ENCODE results near the gene CYP46A1. TPM values are rescaled to one million over a fixed set of nuclear protein-coding genes. Genes with fewer than 3 reads are reported as not detected.

The CYP46A1 gene
- total RNA-seq, 1 experiment from 2014 or later, result 0.36 TPM

GRCh38 chr14:99753225-99754140 is 69.4 kb downstream of the CYP46A1 start:
- DNase-seq (ENCODE audit: low read depth, low spot score) (no peak), ATAC-seq (no peak)
- Histone ChIP-seq H3K36me3 (ENCODE audit: control insufficient read depth, insufficient read depth, low read length) (no peaks in the 10 kb centered on the region), H3K27me3 (ENCODE audit: control insufficient read depth, insufficient read depth, low read length) (no peaks in the 10 kb centered on the region), H3K4me1 (ENCODE audit: control insufficient read depth, insufficient read depth, low read length) (peaks cover 55% of the 10 kb centered on the region), H3K27ac (ENCODE audit: low read length) (no peak overlapping the region; the same call in 1 of the 2 replicates), H3K4me3 (ENCODE audit: low read depth in 2 of 2, low read length in 2 of 2) (no peak overlapping the region), H3K9me3 (ENCODE audit: control insufficient read depth, insufficient read depth, low read depth, low read length) (no peaks in the 10 kb centered on the region)
- TF ChIP-seq POLR2AphosphoS5 (IDR thresholded peaks at IDR 0.05; ENCODE audit: low read depth, low read length) (no peak), REST (IDR thresholded peaks at IDR 0.05; ENCODE audit: insufficient read depth in 1 of 2, low read depth in 2 of 2, low read length in 1 of 2) (no peak), TCF7L2 (IDR thresholded peaks at IDR 0.05; ENCODE audit: low read depth, low read length) (no peak), SIN3A (IDR thresholded peaks at IDR 0.05; ENCODE audit: borderline replicate concordance, insufficient read depth, low read depth, low read length) (no peak), CTCF (IDR thresholded peaks at IDR 0.05) (no peak)
- POLR2A ChIA-PET, result no interaction called here
- no TSS peak for BruUV-seq (replicated peaks)
- intact Hi-C loops (cut with micrococcal nuclease; ENCODE audit: unreplicated experiment) (no loop called here), in situ Hi-C loops (cut with HindIII; ENCODE audit: low pct_unique_long_range_greater_than_20kb, low sequenced_read_pairs) (no loop called here)
- CTCF ChIA-PET, result no interaction called here

GRCh38 chr14:99754141-99755067 is 70.3 kb downstream of the CYP46A1 start:
- intact Hi-C loops (cut with micrococcal nuclease; ENCODE audit: unreplicated experiment) (no loop called here), in situ Hi-C loops (cut with HindIII; ENCODE audit: low pct_unique_long_range_greater_than_20kb, low sequenced_read_pairs) (no loop called here)
- Histone ChIP-seq H3K27me3 (ENCODE audit: control insufficient read depth, insufficient read depth, low read length) (no peaks in the 10 kb centered on the region), H3K36me3 (ENCODE audit: control insufficient read depth, insufficient read depth, low read length) (no peaks in the 10 kb centered on the region), H3K4me1 (ENCODE audit: control insufficient read depth, insufficient read depth, low read length) (peaks cover 64% of the 10 kb centered on the region), H3K4me3 (ENCODE audit: low read depth in 2 of 2, low read length in 2 of 2) (no peak overlapping the region), H3K27ac (ENCODE audit: low read length) (peak overlapping the region; percentile 51; the same call in 1 of the 2 replicates), H3K9me3 (ENCODE audit: control insufficient read depth, insufficient read depth, low read depth, low read length) (no peaks in the 10 kb centered on the region)
- ATAC-seq, result no peak
- CTCF ChIA-PET, result no interaction called here
- no peak for DNase-seq (ENCODE audit: low read depth, low spot score)
- TF ChIP-seq REST (IDR thresholded peaks at IDR 0.05; ENCODE audit: insufficient read depth in 1 of 2, low read depth in 2 of 2, low read length in 1 of 2) (no peak), SIN3A (IDR thresholded peaks at IDR 0.05; ENCODE audit: borderline replicate concordance, insufficient read depth, low read depth, low read length) (no peak), CTCF (IDR thresholded peaks at IDR 0.05) (no peak), TCF7L2 (IDR thresholded peaks at IDR 0.05; ENCODE audit: low read depth, low read length) (no peak), POLR2AphosphoS5 (IDR thresholded peaks at IDR 0.05; ENCODE audit: low read depth, low read length) (no peak)
- POLR2A ChIA-PET, result interaction anchor here (0.7 to 1.3 kb wide), 2 partner anchors 39 to 268 kb away, joined by 3 to 4 read pairs; partner anchors contain the start of gene EML1
- BruUV-seq (replicated peaks), result no TSS peak

Measured in Panc1 (cell line).